ENCODE measurements around the gene TNFSF13.

DNA sequence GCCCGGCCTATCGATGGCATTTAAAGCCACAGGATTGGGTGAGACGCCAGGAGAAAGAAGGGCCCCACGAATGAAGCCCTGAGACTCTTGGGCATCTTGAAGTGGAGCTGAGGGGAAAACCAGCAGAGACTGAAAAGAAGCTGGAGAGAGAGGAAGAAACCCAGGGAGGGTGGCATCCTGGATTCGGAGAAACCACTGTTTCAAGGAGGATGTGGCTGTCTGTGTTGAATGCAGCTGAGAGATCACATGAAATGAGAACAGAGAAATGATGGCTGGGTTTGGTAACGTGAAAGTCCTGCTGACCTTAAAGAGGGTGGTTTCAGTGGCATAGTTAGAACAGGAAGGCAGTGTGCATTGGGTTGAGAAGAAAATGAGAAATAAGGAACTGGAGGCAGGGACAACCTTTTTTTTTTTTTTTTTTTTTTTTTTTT, 5.9 kb upstream of the TNFSF13 start:
- TF ChIP-seq EZH2 (IDR thresholded peaks at IDR 0.05) (no peak), POLR2AphosphoS5 (IDR thresholded peaks at IDR 0.05; ENCODE audit: borderline replicate concordance, low read depth, low read length) (no peak)

All from SK-N-MC (cell line).